ENCODE data around the gene IGSF6. TPM values are rescaled to one million over a fixed set of nuclear protein-coding genes. Genes with fewer than 3 reads are reported as not detected.
A peak's percentile ranks its signal among the peaks of the same experiment; 100 is the strongest.

IGSF6 gene
- polyA plus RNA-seq, 3 donors = 86.2 to 276 (median 159) TPM

DNA sequence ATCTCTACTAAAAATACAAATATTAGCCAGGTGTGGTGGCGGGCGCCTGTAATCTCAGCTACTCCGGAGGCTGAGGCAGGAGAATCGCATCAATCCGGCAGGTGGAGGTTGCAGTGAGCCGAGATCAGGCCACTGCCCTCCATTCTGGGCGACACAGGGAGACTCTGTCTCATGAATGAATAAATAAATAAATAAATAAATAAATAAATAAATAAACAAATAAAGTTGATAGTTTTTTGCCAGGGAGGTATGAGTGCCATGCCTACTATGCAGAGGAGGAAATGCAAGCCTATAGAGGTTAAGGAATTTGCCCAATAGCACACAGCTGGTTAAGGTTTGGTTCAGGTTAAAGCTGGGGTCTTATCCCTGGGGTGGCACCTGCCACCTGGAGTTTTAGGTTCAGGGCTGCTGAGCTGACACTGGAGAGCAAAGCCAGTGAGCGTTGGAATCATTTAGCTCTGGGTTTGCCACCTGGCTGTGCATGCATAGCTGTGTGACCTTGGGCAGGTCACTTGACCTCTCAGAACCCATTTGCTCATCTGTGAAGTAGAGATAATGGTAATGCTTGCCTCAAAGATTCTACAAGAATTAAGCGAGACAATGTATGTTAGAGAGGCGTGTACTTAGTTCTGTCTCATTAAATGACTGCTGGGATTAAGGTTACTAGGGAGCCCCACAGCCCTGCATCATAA, 12.5 kb upstream of the IGSF6 start:
- Mint-ChIP-seq H3K4me3 (no peak overlapping the region), H3K27ac (peak overlapping the region in 1 of 7 donors; percentile 41), H3K27me3 (ENCODE audit: low read depth in 3 of 3) (peaks cover 5 to 13% (median 11%) of the 10 kb centered on the region in 3 donors), H3K4me1 (peaks cover 10% of the 10 kb centered on the region), H3K9me3 (peaks cover 0 to 2% (median 0%) of the 10 kb centered on the region in 7 donors), H3K36me3 (peaks cover 0 to 4% of the 10 kb centered on the region in 2 donors)
- H3K9me3 ChIP-seq (replicated peaks in 1 of 2; ENCODE audit: control insufficient read depth in 1 of 2, insufficient read depth in 1 of 2, low read length in 2 of 2) = no peaks in the 10 kb centered on the region
- no peak overlapping the region for H3K4me3 ChIP-seq (replicated peaks in 1 of 3; ENCODE audit: low read depth in 2 of 3, low read length in 3 of 3)
- no peaks in the 10 kb centered on the region for H4K20me1 ChIP-seq (ENCODE audit: insufficient read depth, low read length)
- 96% methylated on average over 3 of the region's 10 CpGs for WGBS (ENCODE audit: insufficient coverage)
- no peak overlapping the region for H3K27ac ChIP-seq (ENCODE audit: low read depth in 1 of 2, low read length in 2 of 2)
- no peak for DNase-seq
- H3K9ac ChIP-seq (ENCODE audit: insufficient read depth, low read length, poor library complexity, severe bottlenecking) = no peak overlapping the region
- H3K36me3 ChIP-seq (replicated peaks in 1 of 2; ENCODE audit: control insufficient read depth in 1 of 2, insufficient read depth in 2 of 2, low read length in 2 of 2) = no peaks in the 10 kb centered on the region
- H3K4me2 ChIP-seq (replicated peaks; ENCODE audit: extremely low read depth, low read length, poor library complexity, severe bottlenecking) = no peak overlapping the region
- no peaks in the 10 kb centered on the region for H3K79me2 ChIP-seq (ENCODE audit: insufficient read depth, low read length)
- peaks cover 7 to 12% of the 10 kb centered on the region in 2 donors for H3K4me1 ChIP-seq (ENCODE audit: control insufficient read depth in 1 of 2, insufficient read depth in 2 of 2, low read length in 2 of 2)
- H3K27me3 ChIP-seq (ENCODE audit: control insufficient read depth in 2 of 2, insufficient read depth in 2 of 2, low read length in 2 of 2) = peaks cover 0 to 4% of the 10 kb centered on the region in 2 donors
- intact Hi-C loops (cut with micrococcal nuclease) = loop anchor here in 1 of 2 donors (5.0 kb wide), 1 partner anchor 42 kb away; no protein-coding TSS in a partner anchor
- H2AFZ ChIP-seq (ENCODE audit: insufficient read depth, low read depth, low read length, poor library complexity, severe bottlenecking) = no peak overlapping the region
- TF ChIP-seq, protein P1, sequence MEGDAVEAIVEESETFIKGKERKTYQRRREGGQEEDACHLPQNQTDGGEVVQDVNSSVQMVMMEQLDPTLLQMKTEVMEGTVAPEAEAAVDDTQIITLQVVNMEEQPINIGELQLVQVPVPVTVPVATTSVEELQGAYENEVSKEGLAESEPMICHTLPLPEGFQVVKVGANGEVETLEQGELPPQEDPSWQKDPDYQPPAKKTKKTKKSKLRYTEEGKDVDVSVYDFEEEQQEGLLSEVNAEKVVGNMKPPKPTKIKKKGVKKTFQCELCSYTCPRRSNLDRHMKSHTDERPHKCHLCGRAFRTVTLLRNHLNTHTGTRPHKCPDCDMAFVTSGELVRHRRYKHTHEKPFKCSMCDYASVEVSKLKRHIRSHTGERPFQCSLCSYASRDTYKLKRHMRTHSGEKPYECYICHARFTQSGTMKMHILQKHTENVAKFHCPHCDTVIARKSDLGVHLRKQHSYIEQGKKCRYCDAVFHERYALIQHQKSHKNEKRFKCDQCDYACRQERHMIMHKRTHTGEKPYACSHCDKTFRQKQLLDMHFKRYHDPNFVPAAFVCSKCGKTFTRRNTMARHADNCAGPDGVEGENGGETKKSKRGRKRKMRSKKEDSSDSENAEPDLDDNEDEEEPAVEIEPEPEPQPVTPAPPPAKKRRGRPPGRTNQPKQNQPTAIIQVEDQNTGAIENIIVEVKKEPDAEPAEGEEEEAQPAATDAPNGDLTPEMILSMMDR (IDR thresholded peaks at IDR 0.05) = no peak

GRCh38 chr16:21663889-21664647, 11.7 kb upstream of the IGSF6 start, which contains the start of gene OTOA:
TSS of gene OTOA (plus strand) at chr16:21663968. CDS start at chr16:21678515, 14,547 bp downstream.
- H3K27me3 Mint-ChIP-seq (ENCODE audit: low read depth in 3 of 3) = peaks cover 5 to 13% (median 11%) of the 10 kb centered on the region in 3 donors
- Histone ChIP-seq H3K9me3 (replicated peaks in 1 of 2; ENCODE audit: control insufficient read depth in 1 of 2, insufficient read depth in 1 of 2, low read length in 2 of 2) (no peaks in the 10 kb centered on the region), H2AFZ (ENCODE audit: insufficient read depth, low read depth, low read length, poor library complexity, severe bottlenecking) (peak within 1 kb of the TSS; percentile 70), H3K9ac (ENCODE audit: insufficient read depth, low read length, poor library complexity, severe bottlenecking) (peak within 1 kb of the TSS; percentile 32), H3K27me3 (ENCODE audit: control insufficient read depth in 2 of 2, insufficient read depth in 2 of 2, low read length in 2 of 2) (peaks cover 0 to 4% of the 10 kb centered on the region in 2 donors), H3K4me2 (replicated peaks; ENCODE audit: extremely low read depth, low read length, poor library complexity, severe bottlenecking) (peak within 1 kb of the TSS; percentile 78), H3K27ac (ENCODE audit: low read depth in 1 of 2, low read length in 2 of 2) (no peak within 1 kb of the TSS), H4K20me1 (ENCODE audit: insufficient read depth, low read length) (no peaks in the 10 kb centered on the region), H3K79me2 (ENCODE audit: insufficient read depth, low read length) (no peaks in the 10 kb centered on the region), H3K36me3 (replicated peaks in 1 of 2; ENCODE audit: control insufficient read depth in 1 of 2, insufficient read depth in 2 of 2, low read length in 2 of 2) (no peaks in the 10 kb centered on the region), H3K4me1 (ENCODE audit: control insufficient read depth in 1 of 2, insufficient read depth in 2 of 2, low read length in 2 of 2) (peaks cover 14 to 21% of the 10 kb centered on the region in 2 donors), H3K4me3 (replicated peaks in 1 of 3; ENCODE audit: low read depth in 2 of 3, low read length in 3 of 3) (peak within 1 kb of the TSS in 1 of 3 experiments; percentile 63)
- WGBS (ENCODE audit: insufficient coverage) = 3% methylated on average over 39 of the region's 45 CpGs
- peaks cover 17% of the 10 kb centered on the region for H3K4me1 Mint-ChIP-seq
- peak within 1 kb of the TSS; percentile 71 to 90 for H3K4me3 Mint-ChIP-seq
- peaks cover 0 to 4% of the 10 kb centered on the region in 2 donors for H3K36me3 Mint-ChIP-seq
- no peak for DNase-seq
- no peak within 1 kb of the TSS for H3K27ac Mint-ChIP-seq
- TF ChIP-seq, protein P1 (IDR thresholded peaks at IDR 0.05) = no peak
- intact Hi-C loops (cut with micrococcal nuclease) = loop anchor here in 1 of 2 donors (5.0 kb wide), 1 partner anchor 43 kb away; no protein-coding TSS in a partner anchor
- peaks cover 0 to 2% (median 0%) of the 10 kb centered on the region in 7 donors for H3K9me3 Mint-ChIP-seq

Data from CD14-positive monocyte (primary cell).